ENCODE results near the gene RB1. TPM values are rescaled to one million over a fixed set of nuclear protein-coding genes. Genes with fewer than 3 reads are reported as not detected.
"Not testable (repeated sequence)": the region's sequence is repeated elsewhere in the genome, so short reads cannot be mapped to it uniquely, and the experiment has no call there.

RB1 gene
- total RNA-seq, 4 donors from 2014 or later, result 23.0 to 62.6 (median 42.4) TPM

- intact Hi-C loops (cut with DNase I), result loop anchor here (10.0 kb wide), 1 partner anchor 79 kb away; no protein-coding TSS in a partner anchor
- H3K27ac ChIP-seq, result peak overlapping the region in 3 of 4 donors; percentile 21 to 95 (median 48)
These were observed 112.0 kb downstream of the RB1 start for GRCh38 chr13:48415516-48415915.

GRCh38 chr13:48422003-48422402 lies 118.5 kb downstream of the RB1 start:
- intact Hi-C loops (cut with DNase I); H3K36me3 ChIP-seq; H3K27ac ChIP-seq; H3K27me3 ChIP-seq; DNase-seq; H3K4me3 ChIP-seq; H3K9me3 ChIP-seq: not testable (repeated sequence)
- H3K4me1 ChIP-seq, result peaks cover 0 to 25% (median 4%) of the 10 kb centered on the region in 3 donors
- 92 to 97% methylated on average over 5 of the region's 5 CpGs for WGBS, 2 donors

More at GRCh38 chr13:48415516-48415915, 112.0 kb downstream of the RB1 start:
- WGBS, 2 donors, result 14 to 86% methylated on average over 2 of the region's 2 CpGs
- H3K27me3 ChIP-seq, result no peaks in the 10 kb centered on the region
- no peak overlapping the region for H3K4me3 ChIP-seq
- H3K9me3 ChIP-seq, result no peaks in the 10 kb centered on the region
- H3K36me3 ChIP-seq, result peaks cover 0 to 18% (median 0%) of the 10 kb centered on the region in 3 donors
- DNase-seq, result no peak
- peaks cover 0 to 29% (median 10%) of the 10 kb centered on the region in 3 donors for H3K4me1 ChIP-seq
- TF ChIP-seq POLR2A (IDR thresholded peaks at IDR 0.05) (no peak), CTCF (IDR thresholded peaks at IDR 0.05) (no peak)

GRCh38 chr13:48424212-48424611 lies 120.7 kb downstream of the RB1 start:
- 48 to 55% methylated on average over 3 of the region's 3 CpGs for WGBS, 2 donors
- intact Hi-C loops (cut with DNase I), result no loop called here
- Histone ChIP-seq H3K27me3 (no peaks in the 10 kb centered on the region), H3K4me3 (no peak overlapping the region), H3K9me3 (peaks cover 0 to 4% (median 4%) of the 10 kb centered on the region in 3 donors), H3K4me1 (peaks cover 0 to 25% (median 4%) of the 10 kb centered on the region in 3 donors), H3K36me3 (no peaks in the 10 kb centered on the region), H3K27ac (peak overlapping the region in 3 of 4 donors; percentile 36 to 78 (median 51))
- no peak for DNase-seq
- TF ChIP-seq POLR2A (IDR thresholded peaks at IDR 0.05) (no peak), CTCF (IDR thresholded peaks at IDR 0.05) (no peak)

- H3K4me1 ChIP-seq, result peaks cover 0 to 35% (median 4%) of the 10 kb centered on the region in 3 donors
- DNase-seq, result no peak
- H3K27ac ChIP-seq, result peak overlapping the region in 1 of 4 donors; percentile 32
- intact Hi-C loops (cut with DNase I), result no loop called here
- no peak overlapping the region for H3K4me3 ChIP-seq
- no peak for TF ChIP-seq POLR2A (IDR thresholded peaks at IDR 0.05)
- TF ChIP-seq CTCF (IDR thresholded peaks at IDR 0.05), result no peak
- no peaks in the 10 kb centered on the region for H3K36me3 ChIP-seq
- H3K9me3 ChIP-seq, result peaks cover 0 to 1% (median under 1%) of the 10 kb centered on the region in 3 donors
- H3K27me3 ChIP-seq, result no peaks in the 10 kb centered on the region
These were observed 122.5 kb downstream of the RB1 start for GRCh38 chr13:48426052-48426451.

- intact Hi-C loops (cut with DNase I); H3K27me3 ChIP-seq; H3K36me3 ChIP-seq; H3K4me3 ChIP-seq; H3K9me3 ChIP-seq; DNase-seq: not testable (repeated sequence)
- 54 to 63% methylated on average over 7 to 8 of the region's 9 CpGs for WGBS, 2 donors
- Histone ChIP-seq H3K27ac (peak overlapping the region in 2 of 4 donors; percentile 32 to 42), H3K4me1 (peaks cover 0 to 41% (median 9%) of the 10 kb centered on the region in 3 donors)
These were observed 123.3 kb downstream of the RB1 start for GRCh38 chr13:48426755-48427298.

- H3K27me3 ChIP-seq, result no peaks in the 10 kb centered on the region
- intact Hi-C loops (cut with DNase I), result no loop called here
- TF ChIP-seq CTCF (IDR thresholded peaks at IDR 0.05) (no peak), POLR2A (IDR thresholded peaks at IDR 0.05) (no peak)
- H3K27ac ChIP-seq, result no peak overlapping the region
- H3K4me3 ChIP-seq, result no peak overlapping the region
- DNase-seq, result no peak
- no peaks in the 10 kb centered on the region for H3K36me3 ChIP-seq
- H3K9me3 ChIP-seq, result no peaks in the 10 kb centered on the region
- H3K4me1 ChIP-seq, result peaks cover 0 to 50% (median 18%) of the 10 kb centered on the region in 3 donors
- 93 to 97% methylated on average over 3 of the region's 3 CpGs for WGBS, 2 donors
These were observed 125.5 kb downstream of the RB1 start for GRCh38 chr13:48429036-48429435.

Measured in esophagus squamous epithelium (tissue), 5 donors.